BLaER1 (cell line): ENCODE measurements around the gene UBE2V1.

Experiments
- H3K27ac ChIP-seq: shearing (Covaris generic); formaldehyde crosslinking; 2 replicates; pipeline ENCODE4 v1.8.1; 2022
- H3K27me3 ChIP-seq: shearing (Covaris generic); formaldehyde crosslinking; 2 replicates; pipeline ENCODE4 v1.8.1; 2022
- H3K36me3 ChIP-seq: shearing (Covaris generic); formaldehyde crosslinking; 2 replicates; pipeline ENCODE4 v1.8.1; 2022
- H3K4me1 ChIP-seq: shearing (Covaris generic); formaldehyde crosslinking; 2 replicates; pipeline ENCODE4 v1.8.1; 2022
- H3K4me2 ChIP-seq: shearing (Covaris generic); formaldehyde crosslinking; 2 replicates; pipeline ENCODE4 v1.8.1; 2022
- H3K4me3 ChIP-seq: shearing (Covaris generic); formaldehyde crosslinking; 2 replicates; pipeline ENCODE4 v1.8.1; 2022
- H3K9ac ChIP-seq: shearing (Covaris generic); formaldehyde crosslinking; 2 replicates; pipeline ENCODE4 v1.8.1; 2022
- H3K9me3 ChIP-seq: shearing (Covaris generic); formaldehyde crosslinking; 2 replicates; pipeline ENCODE4 v1.8.1; 2022
- H4K20me1 ChIP-seq: shearing (Covaris generic); formaldehyde crosslinking; 2 replicates; pipeline ENCODE4 v1.8.1; 2022
- Cebpa-rat ChIP-seq: shearing (Covaris generic); IDR thresholded peaks from 2 replicates; pipeline ENCODE4 v1.8.1; 2022

Gene UBE2V1

GRCh38 chr20:50120935-50121693 is 8.2 kb upstream of the UBE2V1 start:
- H3K4me1 ChIP-seq = peaks cover 9% of the 10 kb centered on the region
- H3K4me3 ChIP-seq = no peak overlapping the region
- no peak overlapping the region for H3K9ac ChIP-seq
- H3K9me3 ChIP-seq = no peaks in the 10 kb centered on the region
- H3K4me2 ChIP-seq = no peak overlapping the region
- no peaks in the 10 kb centered on the region for H3K27me3 ChIP-seq
- H4K20me1 ChIP-seq = no peaks in the 10 kb centered on the region
- H3K27ac ChIP-seq = no peak overlapping the region
- H3K36me3 ChIP-seq = peaks cover 40% of the 10 kb centered on the region
- TF ChIP-seq Cebpa-rat = no peak

GRCh38 chr20:50118203-50118602 is 5.3 kb upstream of the UBE2V1 start:
- Histone ChIP-seq H3K27me3 (no peaks in the 10 kb centered on the region), H3K4me1 (peaks cover 33% of the 10 kb centered on the region), H3K9ac (no peak overlapping the region), H3K27ac (no peak overlapping the region), H3K4me3 (no peak overlapping the region), H3K36me3 (peaks cover 11% of the 10 kb centered on the region), H3K4me2 (no peak overlapping the region), H4K20me1 (no peaks in the 10 kb centered on the region), H3K9me3 (no peaks in the 10 kb centered on the region)
- no peak for TF ChIP-seq Cebpa-rat

DNA sequence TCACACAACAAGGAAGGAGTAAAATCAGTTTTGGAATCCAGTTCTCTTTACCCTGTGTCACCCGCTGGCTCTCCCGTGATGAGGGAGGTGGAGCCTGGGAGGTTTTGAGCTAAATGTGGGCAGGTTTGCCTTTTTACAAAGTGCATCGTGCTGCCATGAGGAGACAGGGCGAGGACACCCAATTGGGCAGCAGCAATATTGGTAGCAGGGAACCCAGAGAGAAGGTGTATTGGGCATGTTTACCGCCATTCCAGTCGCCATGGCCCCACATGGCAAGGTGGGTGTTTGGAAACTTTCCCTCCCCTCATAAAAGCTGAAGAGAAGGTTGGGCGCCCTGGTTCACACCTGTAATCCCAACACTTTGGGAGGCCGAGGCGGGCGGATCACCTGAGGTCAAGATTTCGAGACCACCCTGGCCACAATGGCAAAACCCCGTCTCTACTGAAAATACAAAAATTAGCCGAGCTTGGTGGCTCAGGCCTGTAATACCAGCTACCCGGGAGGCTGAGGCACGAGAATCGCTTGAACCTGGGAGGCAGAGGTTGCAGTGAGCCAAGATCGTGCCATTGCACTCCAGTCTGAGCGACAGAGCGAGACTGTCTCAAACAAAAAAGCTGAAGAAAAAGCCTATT is 3.5 kb upstream of the UBE2V1 start:
- peak overlapping the region; percentile 97 for H3K4me2 ChIP-seq
- no peak for TF ChIP-seq Cebpa-rat
- no peaks in the 10 kb centered on the region for H3K27me3 ChIP-seq
- no peak overlapping the region; the same call in 1 of the 2 replicates for H3K9ac ChIP-seq
- peaks cover 41% of the 10 kb centered on the region for H3K4me1 ChIP-seq
- peak overlapping the region; percentile 70 for H3K4me3 ChIP-seq
- H3K36me3 ChIP-seq = no peaks in the 10 kb centered on the region
- H3K9me3 ChIP-seq = no peaks in the 10 kb centered on the region
- H3K27ac ChIP-seq = peak overlapping the region; percentile 36
- H4K20me1 ChIP-seq = peaks cover 12% of the 10 kb centered on the region

GRCh38 chr20:50115591-50116367 is 2.8 kb upstream of the UBE2V1 start:
- Histone ChIP-seq H3K27ac (peak overlapping the region; percentile 49), H3K36me3 (no peaks in the 10 kb centered on the region), H3K27me3 (no peaks in the 10 kb centered on the region), H3K4me2 (peak overlapping the region; percentile 97), H4K20me1 (peaks cover 19% of the 10 kb centered on the region), H3K9ac (peak overlapping the region; percentile 78), H3K4me1 (peaks cover 48% of the 10 kb centered on the region), H3K9me3 (no peaks in the 10 kb centered on the region), H3K4me3 (peak overlapping the region; percentile 70)
- no peak for TF ChIP-seq Cebpa-rat

DNA sequence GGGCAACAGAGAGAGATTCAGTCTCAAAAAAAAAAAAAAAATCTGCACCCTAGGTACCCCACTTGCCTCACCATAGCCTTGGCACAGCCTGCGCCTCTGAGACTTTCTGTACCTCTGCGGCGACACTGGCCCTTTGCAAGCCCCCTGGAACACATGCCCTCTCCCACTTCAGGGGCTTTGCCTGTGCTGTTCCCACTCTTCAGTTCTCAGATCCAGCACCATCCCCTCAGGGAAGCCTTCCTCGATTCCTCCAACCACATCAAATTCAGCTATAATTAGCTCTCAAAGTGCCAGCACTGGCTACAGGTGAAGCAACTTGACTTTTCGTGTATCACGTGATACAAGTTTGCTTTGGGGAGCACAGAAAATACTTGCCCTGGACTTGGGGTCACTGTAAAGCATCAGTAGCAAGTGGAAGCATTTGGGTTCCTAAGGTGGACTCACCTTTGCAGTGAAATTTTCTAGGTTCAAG is 2.1 kb upstream of the UBE2V1 start:
- Histone ChIP-seq H3K27me3 (no peaks in the 10 kb centered on the region), H3K9ac (peak overlapping the region; percentile 78), H3K4me1 (peaks cover 55% of the 10 kb centered on the region), H3K4me2 (peak overlapping the region; percentile 97), H3K36me3 (no peaks in the 10 kb centered on the region), H3K9me3 (no peaks in the 10 kb centered on the region), H3K27ac (peak overlapping the region; percentile 49), H4K20me1 (peaks cover 26% of the 10 kb centered on the region), H3K4me3 (peak overlapping the region; percentile 70)
- TF ChIP-seq Cebpa-rat = no peak

GRCh38 chr20:50113420-50114224 is 672 bp upstream of the UBE2V1 start:
- H4K20me1 ChIP-seq = peaks cover 41% of the 10 kb centered on the region
- peaks cover 70% of the 10 kb centered on the region for H3K4me1 ChIP-seq
- no peak for TF ChIP-seq Cebpa-rat
- H3K36me3 ChIP-seq = peaks cover 5% of the 10 kb centered on the region
- H3K9me3 ChIP-seq = no peaks in the 10 kb centered on the region
- peak overlapping the region; percentile 97 for H3K4me2 ChIP-seq
- peak overlapping the region; percentile 96 for H3K9ac ChIP-seq
- peak overlapping the region; percentile 94 for H3K4me3 ChIP-seq
- H3K27ac ChIP-seq = peak overlapping the region; percentile 98
- H3K27me3 ChIP-seq = no peaks in the 10 kb centered on the region

- Histone ChIP-seq H3K9ac (peak overlapping the region; percentile 96), H3K27ac (peak overlapping the region; percentile 98), H3K4me3 (peak overlapping the region; percentile 94), H3K36me3 (peaks cover 19% of the 10 kb centered on the region), H3K4me1 (peaks cover 85% of the 10 kb centered on the region), H4K20me1 (peaks cover 57% of the 10 kb centered on the region), H3K9me3 (no peaks in the 10 kb centered on the region), H3K27me3 (no peaks in the 10 kb centered on the region), H3K4me2 (peak overlapping the region; percentile 97)
- TF ChIP-seq Cebpa-rat = no peak
These were observed 988 bp downstream of the UBE2V1 start for GRCh38 chr20:50111829-50112495.

- TF ChIP-seq Cebpa-rat = no peak
- no peaks in the 10 kb centered on the region for H3K27me3 ChIP-seq
- H3K4me2 ChIP-seq = peak overlapping the region; percentile 97
- peaks cover 78% of the 10 kb centered on the region for H3K4me1 ChIP-seq
- H3K36me3 ChIP-seq = peaks cover 19% of the 10 kb centered on the region
- peaks cover 64% of the 10 kb centered on the region for H4K20me1 ChIP-seq
- H3K9ac ChIP-seq = peak overlapping the region; percentile 96; the same call in 1 of the 2 replicates
- no peaks in the 10 kb centered on the region for H3K9me3 ChIP-seq
- H3K27ac ChIP-seq = peak overlapping the region; percentile 98
- H3K4me3 ChIP-seq = peak overlapping the region; percentile 94
These were observed 1.7 kb downstream of the UBE2V1 start for GRCh38 chr20:50111120-50111828.
